A673 (cell line): ENCODE data around the gene FGFBP2. TPM values are rescaled to one million over a fixed set of nuclear protein-coding genes. Genes with fewer than 3 reads are reported as not detected.

Experiments used
- BruUV-seq: library from RNA; stranded (reverse); fragments of 400-500 nt; replicated peaks from 2 replicates; lab custom pipeline; 2021; lab: Mats Ljungman, UMichigan
- CTCF ChIA-PET: fragments of 300-600 bp; sonication (Branson Sonifier 250); formaldehyde crosslinking; loops from one replicate; lab custom pipeline; 2022; ENCODE audit warnings: antibody characterized with exemption; lab: Charles Lee
- POLR2A ChIA-PET: fragments of 300-600 bp; sonication (Branson Sonifier 250); formaldehyde crosslinking; loops from one replicate; lab custom pipeline; 2022; ENCODE audit warnings: antibody characterized with exemption; ENCODE audit not compliant: low non-redundant PET; lab: Charles Lee
- DNase-seq: peaks from one replicate; pipeline ENCODE4 v3.0.0-alpha.2; 2015; ENCODE audit warnings: low spot score
- H3K27ac ChIP-seq: fragments of 200-600 bp; sonication (generic); 2 replicates; pipeline ENCODE4 v1.5.1; 2016; ENCODE audit warnings: mixed run types, low read depth, mild to moderate bottlenecking, mixed read lengths, antibody characterized with exemption, low read length; ENCODE audit not compliant: poor library complexity, severe bottlenecking
- H3K27me3 ChIP-seq: fragments of 200-600 bp; sonication (generic); replicated peaks from 2 replicates; pipeline ENCODE4 v1.6.1; 2017; ENCODE audit warnings: mixed run types, low read depth, mild to moderate bottlenecking, mixed read lengths, antibody characterized with exemption, low read length; ENCODE audit not compliant: insufficient read depth, poor library complexity
- H3K36me3 ChIP-seq: fragments of 200-600 bp; sonication (generic); 2 replicates; pipeline ENCODE4 v1.6.1; 2016; ENCODE audit warnings: mixed run types, mild to moderate bottlenecking, mixed read lengths, antibody characterized with exemption, low read length; ENCODE audit not compliant: insufficient read depth, poor library complexity, severe bottlenecking
- H3K4me1 ChIP-seq: fragments of 200-600 bp; sonication (generic); 2 replicates; pipeline ENCODE4 v1.6.1; 2017; ENCODE audit warnings: mixed run types, mild to moderate bottlenecking, mixed read lengths, antibody characterized with exemption, low read length; ENCODE audit not compliant: insufficient read depth, poor library complexity, severe bottlenecking
- H3K4me3 ChIP-seq: fragments of 200-600 bp; sonication (generic); 2 replicates; pipeline ENCODE4 v1.5.1; 2016; ENCODE audit warnings: low read depth, mixed run types, mild to moderate bottlenecking, mixed read lengths, low read length; ENCODE audit not compliant: poor library complexity, severe bottlenecking
- H3K9me3 ChIP-seq: fragments of 200-600 bp; sonication (generic); 2 replicates; pipeline ENCODE4 v1.6.1; 2016; ENCODE audit warnings: mixed run types, low read depth, mild to moderate bottlenecking, mixed read lengths, antibody characterized with exemption, low read length; ENCODE audit not compliant: poor library complexity, severe bottlenecking
- CTCF ChIP-seq: fragments of 300-800, 200-600 bp; sonication (generic); conservative IDR thresholded peaks from 2 replicates; pipeline ENCODE4 v1.5.1; 2017; ENCODE audit warnings: low read depth, mild to moderate bottlenecking, antibody characterized with exemption, low read length, moderate library complexity, mixed read lengths
- EZH2 ChIP-seq: fragments of 200-600 bp; sonication (generic); IDR thresholded peaks from 2 replicates; pipeline ENCODE4 v1.6.1; 2017; ENCODE audit warnings: borderline replicate concordance, low read depth, mild to moderate bottlenecking, mixed read lengths, antibody characterized with exemption, low read length; ENCODE audit not compliant: poor library complexity, severe bottlenecking
- intact Hi-C: fragments of 100-400 bp; cut with micrococcal nuclease; formaldehyde crosslinking; loops from one replicate; pipeline ENCODE4 v1.10.0; 2022; ENCODE audit not compliant: unreplicated experiment
- total RNA-seq: library from RNA; stranded (reverse); gene quantifications from 2 replicates; pipeline ENCODE4 v1.2.3, GENCODE V29; 2021

The FGFBP2 gene
- total RNA-seq, 1 experiment from 2014 or later = not detected

DNA sequence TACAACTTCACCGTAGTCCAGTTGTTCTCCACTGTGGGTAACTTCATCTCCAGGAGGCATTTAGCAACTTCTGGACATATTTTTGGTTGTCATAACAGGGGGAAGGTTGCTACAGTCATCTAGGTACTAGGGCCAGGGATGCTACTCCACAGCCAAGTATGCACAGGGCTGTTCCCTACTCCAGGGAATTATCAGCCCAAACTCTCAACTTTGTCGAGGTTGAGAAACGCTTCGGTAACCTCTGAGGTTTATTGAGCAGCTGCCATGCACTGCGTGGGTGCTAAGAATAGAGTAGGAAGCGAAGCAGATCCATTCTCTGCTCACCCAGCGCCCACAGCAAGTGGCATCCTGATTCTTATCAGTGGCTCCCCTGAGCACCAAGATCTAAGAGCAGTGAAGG lies 32.7 kb downstream of the FGFBP2 start:
- no TSS peak for BruUV-seq
- no peaks in the 10 kb centered on the region for H3K9me3 ChIP-seq
- POLR2A ChIA-PET = no interaction called here
- CTCF ChIA-PET = no interaction called here
- no peak overlapping the region for H3K4me3 ChIP-seq
- no peak overlapping the region for H3K27ac ChIP-seq
- no peaks in the 10 kb centered on the region for H3K27me3 ChIP-seq
- intact Hi-C loops = no loop called here
- H3K36me3 ChIP-seq = no peaks in the 10 kb centered on the region
- no peaks in the 10 kb centered on the region for H3K4me1 ChIP-seq
- DNase-seq = no peak
- TF ChIP-seq CTCF (no peak), EZH2 (no peak)

- POLR2A ChIA-PET = no interaction called here
- CTCF ChIA-PET = no interaction called here
- no TSS peak for BruUV-seq
- Histone ChIP-seq H3K27ac (no peak overlapping the region), H3K36me3 (no peaks in the 10 kb centered on the region), H3K9me3 (no peaks in the 10 kb centered on the region), H3K4me1 (no peaks in the 10 kb centered on the region), H3K4me3 (no peak overlapping the region), H3K27me3 (no peaks in the 10 kb centered on the region)
- intact Hi-C loops = no loop called here
- TF ChIP-seq CTCF (no peak), EZH2 (no peak)
- no peak for DNase-seq
Observed at GRCh38 chr4:15929540-15929939, 33.4 kb downstream of the FGFBP2 start.

GRCh38 chr4:15928883-15929282 lies 34.1 kb downstream of the FGFBP2 start:
- H3K27me3 ChIP-seq = no peaks in the 10 kb centered on the region
- H3K36me3 ChIP-seq = no peaks in the 10 kb centered on the region
- ChIA-PET POLR2A (no interaction called here), CTCF (no interaction called here)
- no peak for TF ChIP-seq EZH2
- no peak for TF ChIP-seq CTCF
- no peaks in the 10 kb centered on the region for H3K9me3 ChIP-seq
- no TSS peak for BruUV-seq
- no peak overlapping the region for H3K27ac ChIP-seq
- intact Hi-C loops = no loop called here
- H3K4me3 ChIP-seq = no peak overlapping the region
- DNase-seq = no peak
- no peaks in the 10 kb centered on the region for H3K4me1 ChIP-seq
